CD4-positive, alpha-beta T cell (primary cell): ENCODE data around the gene ZNF74. TPM values are rescaled to one million over a fixed set of nuclear protein-coding genes. Genes with fewer than 3 reads are reported as not detected.

Source experiments
- ATAC-seq: fragments of 200-7000 bp; cut with Tn5 transposase; one replicate; pipeline ENCODE4 v1.10.0; 2022; ENCODE audit warnings: mild to moderate bottlenecking; ENCODE audit not compliant: poor library complexity
- CTCF ChIA-PET: fragments of 350-600 bp; sonication (Branson Sonifier 250); formaldehyde crosslinking; loops from one replicate; lab custom pipeline; 2021; ENCODE audit warnings: antibody characterized with exemption, inconsistent platforms; lab: Charles Lee
- POLR2A ChIA-PET: fragments of 350-600 bp; sonication (Branson Sonifier 250); formaldehyde crosslinking; loops from one replicate; lab custom pipeline; 2021; ENCODE audit warnings: antibody characterized with exemption, inconsistent platforms; lab: Charles Lee
- DNase-seq, 14 experiments: peaks; one replicate each; pipeline ENCODE4 v3.0.0-alpha.2; 2013 to 2020; ENCODE audit warnings: mixed read lengths in 2 of 14
- H3K27ac ChIP-seq, 2 donors: one replicate each; pipeline versions ENCODE4 v1.5.1 to v1.7.0; 2013; ENCODE audit warnings: low read length in 2 of 2, low read depth in 1 of 2, mild to moderate bottlenecking in 1 of 2
- H3K27me3 ChIP-seq, 2 experiments: 1 replicate in 1 of 2; 2 replicates in 1 of 2; pipeline versions ENCODE4 v1.6.1 to v1.7.0; 2013; ENCODE audit warnings: low read length in 2 of 2, control low read depth in 1 of 2, mild to moderate bottlenecking in 1 of 2, moderate library complexity in 1 of 2; ENCODE audit not compliant: insufficient read depth in 2 of 2, control insufficient read depth in 1 of 2
- H3K36me3 ChIP-seq: one replicate; pipeline ENCODE4 v1.6.1; 2013; ENCODE audit warnings: low read length, control low read depth; ENCODE audit not compliant: insufficient read depth
- H3K4me1 ChIP-seq: one replicate; pipeline ENCODE4 v1.6.1; 2013; ENCODE audit warnings: low read length, control low read depth; ENCODE audit not compliant: insufficient read depth
- H3K4me3 ChIP-seq: one replicate; pipeline ENCODE4 v1.5.1; 2013; ENCODE audit warnings: mild to moderate bottlenecking, low read length, moderate library complexity
- H3K9me3 ChIP-seq, 2 experiments: 1 replicate in 1 of 2; 2 replicates in 1 of 2; pipeline versions ENCODE4 v1.6.1 to v1.7.0; 2013; ENCODE audit warnings: low read length in 2 of 2, mild to moderate bottlenecking in 2 of 2, control low read depth in 1 of 2, moderate library complexity in 1 of 2; ENCODE audit not compliant: control insufficient read depth in 1 of 2, insufficient read depth in 1 of 2
- H3K27ac Mint-ChIP-seq: one replicate; pipeline ENCODE4 v1.8.0; 2020; ENCODE audit warnings: mixed read lengths
- H3K27me3 Mint-ChIP-seq: one replicate; pipeline ENCODE4 v1.8.0; 2021; ENCODE audit warnings: mixed read lengths
- H3K36me3 Mint-ChIP-seq: one replicate; pipeline ENCODE4 v1.8.0; 2021; ENCODE audit warnings: low read depth, mixed read lengths
- H3K4me1 Mint-ChIP-seq: one replicate; pipeline ENCODE4 v1.8.0; 2021; ENCODE audit warnings: low read depth, mixed read lengths
- H3K4me3 Mint-ChIP-seq: one replicate; pipeline ENCODE4 v1.8.0; 2020; ENCODE audit warnings: mild to moderate bottlenecking, mixed read lengths
- H3K9me3 Mint-ChIP-seq: one replicate; pipeline ENCODE4 v1.8.0; 2020; ENCODE audit warnings: mixed read lengths
- CTCF ChIP-seq: fragments of 200-600 bp; IDR thresholded peaks from one replicate; pipeline ENCODE4 v1.8.0; 2022; ENCODE audit warnings: antibody characterized with exemption, mild to moderate bottlenecking
- intact Hi-C, 2 experiments: fragments of 100-400 bp; cut with DNase I in 1 of 2; cut with micrococcal nuclease in 1 of 2; formaldehyde crosslinking; loops; one replicate each; pipeline versions ENCODE4 v1.15.1 to v1.9.0; 2023 to 2025; cut with DNase I, micrococcal nuclease
- total RNA-seq, 174 experiments: library from RNA in 2 of 174; stranded (reverse) in 2 of 174; gene quantifications; one replicate each; pipeline ENCODE4 v1.2.3 and lab custom pipeline; 2021 to 2026

Gene ZNF74
- total RNA-seq, 2 experiments from 2014 or later = 1.7 to 2.3 TPM

GRCh38 chr22:20436307-20436767 is 42.4 kb downstream of the ZNF74 start:
- H3K4me1 ChIP-seq = peaks cover 35% of the 10 kb centered on the region
- no peak overlapping the region for H3K27ac ChIP-seq
- H3K27ac Mint-ChIP-seq = no peak overlapping the region
- H3K9me3 Mint-ChIP-seq = no peaks in the 10 kb centered on the region
- H3K4me1 Mint-ChIP-seq = peaks cover 22% of the 10 kb centered on the region
- peak; percentile 15 for ATAC-seq
- H3K27me3 ChIP-seq = peaks cover 32 to 48% of the 10 kb centered on the region in 2 experiments
- CTCF ChIA-PET = no interaction called here
- peak in 1 of 14 experiments; percentile 32 for DNase-seq
- intact Hi-C loops = no loop called here
- TF ChIP-seq CTCF = no peak
- H3K36me3 ChIP-seq = no peaks in the 10 kb centered on the region
- H3K9me3 ChIP-seq = peaks cover 0 to 15% of the 10 kb centered on the region in 2 experiments
- POLR2A ChIA-PET = interaction anchor here (0.8 to 1.5 kb wide), 2 partner anchors 20 to 27 kb away, joined by 4 to 13 read pairs; no protein-coding TSS in a partner anchor
- H3K36me3 Mint-ChIP-seq = peaks cover 11% of the 10 kb centered on the region
- H3K27me3 Mint-ChIP-seq = peaks cover 55% of the 10 kb centered on the region
- peak overlapping the region; percentile 36 for H3K4me3 ChIP-seq
- peak overlapping the region; percentile 86 for H3K4me3 Mint-ChIP-seq

- peaks cover 52% of the 10 kb centered on the region for H3K27me3 Mint-ChIP-seq
- POLR2A ChIA-PET = interaction anchor here (0.8 to 1.5 kb wide), 2 partner anchors 19 to 27 kb away, joined by 4 to 13 read pairs; no protein-coding TSS in a partner anchor
- CTCF ChIA-PET = no interaction called here
- H3K9me3 Mint-ChIP-seq = no peaks in the 10 kb centered on the region
- peaks cover 22% of the 10 kb centered on the region for H3K4me1 Mint-ChIP-seq
- ATAC-seq (peak; percentile 33), DNase-seq (peak in 3 of 14 experiments; percentile 16 to 29 (median 18))
- peaks cover 0 to 10% of the 10 kb centered on the region in 2 experiments for H3K9me3 ChIP-seq
- H3K27ac ChIP-seq = no peak overlapping the region
- intact Hi-C loops = no loop called here
- H3K4me3 Mint-ChIP-seq = peak overlapping the region; percentile 86
- H3K27ac Mint-ChIP-seq = no peak overlapping the region
- TF ChIP-seq CTCF = no peak
- H3K4me3 ChIP-seq = peak overlapping the region; percentile 36
- peaks cover 32 to 45% of the 10 kb centered on the region in 2 experiments for H3K27me3 ChIP-seq
- H3K36me3 Mint-ChIP-seq = peaks cover 11% of the 10 kb centered on the region
- peaks cover 4% of the 10 kb centered on the region for H3K36me3 ChIP-seq
- H3K4me1 ChIP-seq = peaks cover 28% of the 10 kb centered on the region
Observed at GRCh38 chr22:20436768-20437612, 43.0 kb downstream of the ZNF74 start.

GRCh38 chr22:20437613-20438426 is 43.9 kb downstream of the ZNF74 start, which contains the start of gene SCARF2:
TSS of gene SCARF2 (minus strand) at chr22:20437825. CDS start at chr22:20437754, 71 bp downstream.
- peak within 1 kb of the TSS; percentile 86 for H3K4me3 Mint-ChIP-seq
- ChIA-PET POLR2A (interaction anchor here (1.2 to 1.5 kb wide), 2 partner anchors 26 kb away, joined by 5 to 13 read pairs; no protein-coding TSS in a partner anchor), CTCF (no interaction called here)
- Histone ChIP-seq H3K27me3 (peaks cover 32 to 41% of the 10 kb centered on the region in 2 experiments), H3K36me3 (peaks cover 11% of the 10 kb centered on the region), H3K27ac (no peak within 1 kb of the TSS), H3K9me3 (peaks cover 0 to 8% of the 10 kb centered on the region in 2 experiments), H3K4me3 (peak within 1 kb of the TSS; percentile 36), H3K4me1 (peaks cover 26% of the 10 kb centered on the region)
- H3K9me3 Mint-ChIP-seq = no peaks in the 10 kb centered on the region
- DNase-seq = peak in 1 of 14 experiments; percentile 20
- H3K4me1 Mint-ChIP-seq = peaks cover 22% of the 10 kb centered on the region
- intact Hi-C loops = no loop called here
- peaks cover 14% of the 10 kb centered on the region for H3K36me3 Mint-ChIP-seq
- H3K27me3 Mint-ChIP-seq = peaks cover 46% of the 10 kb centered on the region
- ATAC-seq = peak; percentile 41
- TF ChIP-seq CTCF = no peak
- no peak within 1 kb of the TSS for H3K27ac Mint-ChIP-seq
